ENCODE data around the gene FKBP1B.
"Not testable (repeated sequence)": the region's sequence is repeated elsewhere in the genome, so short reads cannot be mapped to it uniquely, and the experiment has no call there.

Gene FKBP1B

DNA sequence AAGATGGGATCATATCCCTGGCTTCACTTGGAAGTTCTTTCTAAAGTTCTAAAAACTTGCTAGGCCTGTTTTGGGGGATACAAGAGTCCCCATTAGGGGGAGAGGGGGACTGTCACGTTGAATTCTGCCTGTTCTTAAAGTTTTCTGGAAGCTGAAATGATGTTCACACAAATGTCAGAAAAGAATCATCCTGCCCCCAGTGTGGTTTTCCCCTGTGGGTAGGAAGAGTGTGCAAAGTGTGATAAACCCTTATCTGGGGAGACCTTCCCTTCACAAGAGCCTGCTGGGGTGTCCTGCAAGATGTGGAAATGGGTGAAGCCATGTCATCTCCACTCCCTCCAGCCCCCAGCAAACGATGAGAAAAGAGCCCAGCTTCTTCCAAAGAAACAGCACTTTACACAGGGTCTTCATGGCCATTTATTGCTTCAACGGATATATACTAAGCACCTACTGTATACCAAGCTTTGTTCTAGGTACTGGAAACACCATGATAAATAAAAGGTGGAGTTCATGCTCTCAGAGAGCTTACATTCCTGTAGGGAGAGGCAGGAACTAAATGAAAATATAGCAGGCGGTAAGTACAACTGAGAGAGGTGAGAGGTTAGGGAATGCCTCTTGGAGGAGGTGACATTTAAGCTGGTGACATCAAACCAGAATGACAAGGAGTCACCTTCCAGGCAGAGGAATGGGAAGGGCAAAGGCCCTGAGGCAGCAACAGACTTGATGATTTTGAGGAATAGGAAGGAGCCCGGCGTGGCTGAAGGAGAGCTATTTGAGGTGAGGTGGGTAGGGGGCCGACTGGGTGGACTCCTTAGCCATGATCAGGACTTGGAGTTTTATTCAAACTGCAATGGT lies 38.1 kb upstream of the FKBP1B start:
- no peak for DNase-seq (ENCODE audit: low spot score)

DNA sequence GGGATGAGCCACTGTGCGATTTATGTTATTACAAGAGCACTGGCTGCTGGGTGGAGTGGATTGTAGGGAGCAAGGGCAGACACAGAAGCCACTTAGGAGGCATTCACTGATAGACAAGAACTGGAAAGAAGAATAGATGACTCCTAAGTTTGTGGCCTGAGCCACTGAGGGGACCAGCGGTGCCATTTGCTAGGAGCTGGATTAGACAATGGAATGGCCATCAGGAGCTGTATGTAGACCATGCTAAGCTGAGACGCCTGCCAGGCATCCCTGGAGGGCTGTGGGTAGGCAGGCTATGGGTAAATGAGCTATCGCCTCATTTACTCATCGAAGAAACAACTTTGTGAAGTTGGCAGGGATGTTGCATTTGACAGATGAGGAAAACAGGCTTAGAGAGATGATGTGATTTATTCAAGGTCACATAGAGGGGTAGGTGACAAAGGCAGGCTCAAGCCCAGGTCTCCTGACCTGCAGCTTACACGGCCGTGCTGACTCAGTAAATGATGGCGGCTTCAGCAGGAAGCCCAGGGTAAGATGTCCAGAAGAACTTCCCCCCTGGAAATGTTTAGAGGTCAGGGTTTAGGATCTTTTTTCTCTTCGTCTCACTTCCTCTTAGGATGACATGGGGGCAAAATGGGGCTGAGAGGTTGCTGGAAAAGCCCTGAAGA lies 36.9 kb upstream of the FKBP1B start:
- TF ChIP-seq, protein P1, sequence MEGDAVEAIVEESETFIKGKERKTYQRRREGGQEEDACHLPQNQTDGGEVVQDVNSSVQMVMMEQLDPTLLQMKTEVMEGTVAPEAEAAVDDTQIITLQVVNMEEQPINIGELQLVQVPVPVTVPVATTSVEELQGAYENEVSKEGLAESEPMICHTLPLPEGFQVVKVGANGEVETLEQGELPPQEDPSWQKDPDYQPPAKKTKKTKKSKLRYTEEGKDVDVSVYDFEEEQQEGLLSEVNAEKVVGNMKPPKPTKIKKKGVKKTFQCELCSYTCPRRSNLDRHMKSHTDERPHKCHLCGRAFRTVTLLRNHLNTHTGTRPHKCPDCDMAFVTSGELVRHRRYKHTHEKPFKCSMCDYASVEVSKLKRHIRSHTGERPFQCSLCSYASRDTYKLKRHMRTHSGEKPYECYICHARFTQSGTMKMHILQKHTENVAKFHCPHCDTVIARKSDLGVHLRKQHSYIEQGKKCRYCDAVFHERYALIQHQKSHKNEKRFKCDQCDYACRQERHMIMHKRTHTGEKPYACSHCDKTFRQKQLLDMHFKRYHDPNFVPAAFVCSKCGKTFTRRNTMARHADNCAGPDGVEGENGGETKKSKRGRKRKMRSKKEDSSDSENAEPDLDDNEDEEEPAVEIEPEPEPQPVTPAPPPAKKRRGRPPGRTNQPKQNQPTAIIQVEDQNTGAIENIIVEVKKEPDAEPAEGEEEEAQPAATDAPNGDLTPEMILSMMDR (IDR thresholded peaks at IDR 0.05), result no peak
- Histone ChIP-seq H3K27ac (no peak overlapping the region), H3K4me3 (no peak overlapping the region)
- no peak for DNase-seq (ENCODE audit: low spot score)

More for the DNA sequence above, 38.1 kb upstream of the FKBP1B start:
- no peak overlapping the region for H3K4me3 ChIP-seq
- TF ChIP-seq, protein P1 (IDR thresholded peaks at IDR 0.05), result no peak
- no peak overlapping the region for H3K27ac ChIP-seq

DNA sequence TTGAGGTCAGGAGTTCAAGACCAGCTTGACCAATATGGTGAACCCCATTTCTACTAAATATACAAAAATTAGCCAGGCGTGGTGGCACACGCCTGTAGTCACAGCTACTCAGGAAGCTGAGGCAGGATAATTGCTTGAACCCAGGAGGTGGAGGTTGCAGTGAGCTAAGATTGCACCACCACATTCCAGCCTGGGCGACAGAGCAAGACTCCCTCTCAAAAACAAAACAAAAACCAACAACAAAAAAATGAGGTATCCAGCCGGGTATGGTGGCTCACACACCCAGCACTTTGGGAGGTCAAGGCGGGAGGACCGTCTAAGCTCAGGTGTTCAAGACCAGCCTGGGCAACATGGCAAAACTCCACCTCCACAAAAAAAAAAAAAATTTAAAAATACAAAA lies 34.6 kb upstream of the FKBP1B start:
- not testable (repeated sequence) for DNase-seq (ENCODE audit: low spot score); H3K27ac ChIP-seq; H3K4me3 ChIP-seq

DNA sequence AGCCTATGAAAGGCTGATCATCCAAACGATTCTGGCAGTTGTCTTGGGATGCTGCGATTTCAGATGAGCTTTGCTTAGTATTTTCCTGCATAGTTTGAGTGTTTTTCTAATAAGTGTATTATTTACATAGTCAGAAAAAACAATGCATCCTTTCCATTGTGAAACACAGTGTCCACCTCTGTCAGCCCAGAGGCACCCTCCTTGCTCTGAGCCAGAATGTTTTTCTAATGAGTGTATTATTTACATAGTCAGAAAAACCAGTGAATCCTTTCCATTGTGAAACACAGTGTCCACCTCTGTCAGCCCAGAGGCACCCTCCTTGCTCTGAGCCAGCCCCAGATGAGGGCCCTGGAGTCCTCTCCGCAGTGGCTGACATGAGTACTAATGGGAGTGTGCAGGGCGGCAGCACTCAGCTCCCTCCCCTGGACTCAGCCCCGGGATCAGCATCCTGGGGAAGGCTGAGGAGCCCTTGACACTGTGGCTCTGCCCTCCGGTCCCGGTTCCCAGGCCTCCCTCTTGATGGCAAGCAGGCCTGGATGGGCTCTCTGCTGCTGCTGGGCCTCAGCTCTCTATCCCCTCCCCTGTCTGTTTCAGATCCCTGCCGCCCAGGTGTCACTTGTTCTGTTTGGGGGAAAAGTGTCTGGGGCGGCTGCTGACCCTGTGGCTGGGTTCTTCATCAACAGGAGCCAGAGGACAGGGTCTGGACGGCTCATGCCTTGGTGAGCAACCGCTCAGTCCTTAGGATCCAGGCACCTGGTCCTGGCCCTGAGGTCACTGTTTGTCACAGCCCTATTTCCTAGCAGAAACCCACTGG lies 33.8 kb upstream of the FKBP1B start:
- no peak for DNase-seq (ENCODE audit: low spot score)
- H3K4me3 ChIP-seq, result no peak overlapping the region
- TF ChIP-seq, protein P1 (IDR thresholded peaks at IDR 0.05), result no peak
- no peak overlapping the region for H3K27ac ChIP-seq

DNA sequence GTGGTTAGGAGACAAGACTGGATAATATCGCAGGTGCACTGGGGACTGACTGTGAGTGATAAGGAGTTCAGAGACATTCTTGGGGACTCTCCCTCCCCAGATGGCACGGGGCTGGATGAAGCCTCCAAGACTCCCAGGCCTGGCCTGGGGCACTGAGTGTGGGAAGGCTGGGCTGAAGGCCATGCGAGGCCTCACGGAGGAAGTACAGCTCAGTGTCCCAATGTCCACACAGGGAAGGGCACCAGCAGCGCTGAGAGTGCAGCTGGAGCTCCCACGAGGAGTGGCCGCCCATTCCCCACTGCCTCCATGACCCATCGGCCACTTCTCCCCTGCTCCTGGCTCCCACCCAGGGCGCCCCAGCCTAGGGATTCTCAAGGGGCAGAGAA lies 33.2 kb upstream of the FKBP1B start:
- Histone ChIP-seq H3K27ac (no peak overlapping the region), H3K4me3 (no peak overlapping the region)
- TF ChIP-seq, protein P1 (IDR thresholded peaks at IDR 0.05), result no peak
- no peak for DNase-seq (ENCODE audit: low spot score)

DNA sequence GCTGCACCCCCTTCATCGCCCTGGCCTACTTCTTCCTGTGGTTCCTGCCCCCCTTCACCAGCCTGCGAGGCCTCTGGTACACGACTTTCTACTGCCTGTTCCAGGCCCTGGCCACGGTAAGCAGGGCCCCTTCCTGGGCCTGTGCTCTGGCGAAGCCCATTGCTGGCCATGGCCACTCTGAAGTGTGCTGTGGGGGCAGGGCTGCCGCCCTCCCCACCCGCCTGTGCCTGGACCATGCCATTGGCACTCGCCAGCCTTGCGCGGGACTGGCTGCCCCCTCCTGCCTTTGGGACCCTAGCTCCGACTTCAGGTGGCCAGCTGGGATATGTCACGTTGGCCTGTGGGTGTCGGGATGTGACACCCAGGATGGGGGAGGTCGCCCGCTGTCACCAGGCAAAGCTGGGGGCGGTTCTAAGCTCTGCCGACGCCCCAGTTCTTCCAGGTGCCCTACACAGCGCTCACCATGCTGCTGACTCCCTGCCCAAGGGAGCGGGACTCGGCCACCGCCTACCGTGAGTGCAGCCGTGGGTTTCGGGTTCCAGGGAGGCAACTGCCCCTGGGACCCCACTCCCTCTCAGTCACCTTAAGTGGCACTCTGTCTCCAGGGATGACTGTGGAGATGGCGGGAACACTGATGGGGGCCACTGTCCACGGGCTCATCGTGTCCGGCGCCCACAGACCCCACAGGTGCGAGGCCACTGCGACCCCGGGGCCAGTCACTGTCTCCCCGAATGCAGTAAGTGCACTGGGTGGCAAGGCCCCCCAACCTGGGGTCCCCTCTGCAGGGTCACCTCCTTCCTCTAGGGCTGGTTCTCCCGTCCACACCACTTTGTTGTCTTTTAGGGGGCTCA lies 32.5 kb upstream of the FKBP1B start:
- TF ChIP-seq, protein P1 (IDR thresholded peaks at IDR 0.05), result no peak
- Histone ChIP-seq H3K27ac (no peak overlapping the region), H3K4me3 (no peak overlapping the region)
- no peak for DNase-seq (ENCODE audit: low spot score)

Data from coronary artery (tissue), 2 donors.